Measurements from ENCODE around the gene TMPRSS5.

Gene TMPRSS5

DNA sequence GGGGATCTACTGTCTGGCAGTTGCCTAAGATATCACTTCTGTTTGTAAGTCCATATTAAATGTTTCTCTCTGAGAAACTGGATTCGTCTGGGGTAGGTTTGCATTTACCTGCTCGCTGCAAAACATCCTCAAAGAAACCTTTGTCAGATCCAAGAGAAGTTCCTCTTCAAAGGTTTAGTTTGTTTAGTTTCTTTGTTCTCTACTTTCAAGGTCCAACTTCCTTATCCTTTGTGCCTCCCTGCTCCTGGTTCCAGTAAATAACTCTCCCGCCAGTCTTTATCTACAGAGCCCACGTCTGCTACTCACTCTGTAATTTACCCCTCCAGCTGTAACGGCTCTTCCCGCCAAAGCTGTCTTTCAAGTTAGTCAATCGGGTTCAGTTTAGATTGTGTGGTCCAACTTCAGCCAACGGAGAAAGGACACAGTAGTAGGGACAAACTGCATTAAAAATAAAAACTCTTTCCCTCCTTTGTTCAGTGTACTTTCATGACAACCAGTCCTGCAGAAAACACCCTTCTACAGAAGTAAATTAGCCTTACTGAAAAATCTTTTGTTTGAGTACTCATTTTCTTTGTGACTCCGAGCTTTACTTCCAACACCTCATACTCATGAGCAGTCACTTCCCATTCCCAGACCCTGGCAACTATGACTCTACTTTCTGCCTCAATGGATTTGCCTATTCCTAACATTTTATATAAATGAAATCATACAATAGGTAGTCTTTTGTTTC lies 41.0 kb downstream of the TMPRSS5 start:
- DNase-seq, result no peak

DNA sequence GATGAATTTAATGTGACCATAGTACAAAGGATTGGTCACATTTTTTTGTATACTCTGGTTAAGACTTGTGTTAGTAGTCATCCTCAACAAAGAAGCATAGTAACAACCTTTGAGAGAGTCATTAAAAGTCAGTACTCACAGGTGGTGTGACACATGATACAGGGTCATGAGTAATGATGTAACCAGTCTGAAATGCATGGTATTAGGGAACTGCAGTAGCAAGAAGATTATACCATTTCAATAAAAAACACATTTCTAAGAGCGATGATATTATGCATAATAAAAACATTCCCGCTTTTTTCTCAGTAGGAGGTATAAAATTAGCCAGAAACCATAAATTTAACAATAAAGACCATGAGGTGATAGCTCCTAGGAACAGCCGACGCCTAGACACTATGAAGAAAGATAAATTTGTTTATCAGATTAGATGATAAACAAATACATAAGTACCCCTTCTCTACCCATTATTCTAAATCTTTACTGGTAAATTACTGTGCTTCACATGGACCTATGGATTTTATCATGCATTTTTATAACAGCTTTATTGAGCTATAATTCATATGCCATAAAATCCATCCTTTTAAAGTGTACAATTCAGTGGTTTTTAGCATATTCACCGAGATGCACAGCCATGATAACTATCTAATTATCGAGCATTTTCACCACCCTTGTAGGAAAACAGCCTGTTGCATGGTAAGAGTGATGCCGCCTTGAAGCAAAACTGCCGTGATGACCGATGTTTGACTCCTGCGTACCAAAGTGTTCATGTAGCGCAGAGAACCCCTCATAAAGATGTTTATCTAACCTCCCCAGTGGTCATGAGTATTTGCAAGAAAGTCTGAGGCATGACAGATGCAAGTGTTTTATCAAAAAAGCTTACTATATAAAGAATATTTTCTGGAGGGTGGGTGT lies 41.8 kb downstream of the TMPRSS5 start:
- no peak for DNase-seq

DNA sequence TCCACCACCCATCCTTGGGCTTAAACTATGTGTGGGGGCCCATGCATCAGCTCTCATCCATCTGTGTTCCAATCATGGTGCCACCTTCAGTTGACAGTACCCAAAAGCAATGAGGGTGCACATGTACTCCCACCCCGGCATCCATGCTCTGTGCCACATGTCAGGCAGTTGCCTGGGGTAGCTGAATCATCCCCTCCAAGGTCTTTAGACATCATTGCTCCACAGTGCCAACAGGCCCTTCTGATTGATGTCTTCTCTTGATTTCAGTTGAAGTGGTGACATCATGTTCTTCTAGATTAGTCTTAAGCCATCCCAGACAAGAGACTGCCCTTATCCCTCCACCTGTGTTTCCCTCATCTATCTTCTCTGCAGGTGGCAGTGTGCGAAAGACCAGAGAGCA lies 42.5 kb downstream of the TMPRSS5 start:
- no peak for DNase-seq

DNA sequence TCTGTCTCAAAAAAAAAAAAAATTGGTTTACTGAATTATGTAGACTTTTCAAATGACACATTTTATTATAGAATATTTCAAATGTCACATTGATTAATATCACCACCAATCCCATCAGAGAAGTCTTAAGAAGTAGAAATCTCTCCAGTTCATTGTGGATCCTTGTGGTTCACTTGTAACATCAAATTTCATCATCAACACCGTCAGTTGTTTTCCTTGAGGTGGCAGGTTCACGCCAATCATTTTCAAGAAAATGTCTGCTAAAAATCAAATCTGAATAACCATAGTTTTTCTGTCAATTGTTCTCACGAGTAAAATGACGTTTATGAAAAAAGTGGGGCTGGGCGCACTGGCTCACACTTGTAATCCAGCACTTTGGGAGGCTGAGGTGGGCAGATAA lies 50.3 kb downstream of the TMPRSS5 start:
- DNase-seq, result no peak

DNA sequence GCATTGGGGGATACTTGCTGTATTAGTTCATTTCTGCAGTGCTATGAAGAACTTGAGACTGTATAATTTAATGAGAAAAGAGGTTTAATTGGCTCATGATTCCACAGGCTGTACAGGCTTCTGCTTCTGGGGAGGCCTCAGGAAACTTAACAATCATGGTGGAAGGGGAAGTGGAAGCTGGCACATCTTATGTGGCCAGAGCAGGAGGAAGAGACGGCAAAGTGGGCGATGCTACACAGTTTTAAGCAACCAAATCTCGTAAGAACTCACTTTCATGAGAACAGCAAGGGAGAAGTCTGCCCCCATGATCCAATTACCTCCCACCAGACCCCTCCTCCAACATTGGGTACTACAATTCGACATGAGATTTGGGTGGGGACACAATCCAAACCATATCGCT lies 55.1 kb downstream of the TMPRSS5 start:
- DNase-seq, result no peak

DNA sequence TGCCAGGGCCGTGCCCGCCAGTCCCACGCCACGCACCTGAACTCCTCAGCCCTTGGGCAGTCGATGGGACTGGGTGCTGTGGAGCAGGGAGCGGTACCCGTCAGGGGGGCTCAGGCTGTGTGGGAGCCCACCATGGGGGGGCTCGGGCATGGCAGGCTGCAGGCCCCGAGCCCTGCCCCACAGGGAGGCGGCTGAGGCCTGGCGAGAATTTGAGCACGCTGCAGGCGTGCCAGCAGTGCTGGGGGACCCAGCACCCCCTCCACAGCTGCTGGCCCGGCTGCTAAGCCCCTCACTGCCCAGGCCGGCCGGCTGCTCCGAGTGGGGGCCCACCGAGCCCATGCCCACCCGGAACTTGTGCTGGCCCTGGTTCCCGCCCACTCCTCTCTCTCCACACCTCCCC lies 56.8 kb downstream of the TMPRSS5 start:
- DNase-seq, result no peak

DNA sequence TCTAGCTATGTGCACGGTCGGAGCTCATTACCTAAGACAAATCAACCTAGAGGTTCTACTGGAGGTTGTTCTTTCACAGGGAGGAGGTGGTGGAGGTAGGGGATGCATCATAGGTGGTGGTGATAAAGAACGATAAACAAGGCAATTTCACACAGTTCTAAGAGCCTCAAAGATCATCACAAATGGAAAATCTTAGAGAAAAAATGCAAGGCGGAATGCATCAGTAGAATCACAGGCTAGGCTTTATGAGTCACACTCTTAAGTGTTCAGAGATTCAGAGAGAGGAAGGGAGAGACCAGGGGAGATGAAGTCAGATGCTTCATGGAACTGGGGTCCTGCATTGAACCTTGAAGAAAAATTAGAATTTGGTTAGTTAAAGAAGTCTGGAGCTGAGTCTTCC lies 58.3 kb downstream of the TMPRSS5 start:
- DNase-seq, result no peak

DNA sequence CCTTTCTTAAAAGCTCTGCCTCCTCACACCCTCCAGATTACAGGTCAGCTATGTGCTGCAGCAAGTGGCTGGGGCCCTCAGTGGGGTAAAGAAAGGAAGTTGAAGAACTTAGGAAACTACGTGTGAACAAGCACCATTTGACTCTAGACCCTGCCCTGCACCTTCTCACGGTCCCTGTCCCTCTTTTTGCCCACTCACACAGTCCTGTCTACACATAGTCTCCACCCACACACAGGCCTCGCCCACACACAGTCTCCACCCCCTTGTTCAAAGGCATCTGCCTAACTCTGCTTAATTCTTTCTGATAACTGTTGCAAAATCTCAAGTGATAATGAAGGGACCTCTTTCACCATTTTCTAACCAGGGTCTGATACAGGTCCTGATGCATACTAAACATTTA lies 59.0 kb downstream of the TMPRSS5 start:
- DNase-seq, result no peak

DNA sequence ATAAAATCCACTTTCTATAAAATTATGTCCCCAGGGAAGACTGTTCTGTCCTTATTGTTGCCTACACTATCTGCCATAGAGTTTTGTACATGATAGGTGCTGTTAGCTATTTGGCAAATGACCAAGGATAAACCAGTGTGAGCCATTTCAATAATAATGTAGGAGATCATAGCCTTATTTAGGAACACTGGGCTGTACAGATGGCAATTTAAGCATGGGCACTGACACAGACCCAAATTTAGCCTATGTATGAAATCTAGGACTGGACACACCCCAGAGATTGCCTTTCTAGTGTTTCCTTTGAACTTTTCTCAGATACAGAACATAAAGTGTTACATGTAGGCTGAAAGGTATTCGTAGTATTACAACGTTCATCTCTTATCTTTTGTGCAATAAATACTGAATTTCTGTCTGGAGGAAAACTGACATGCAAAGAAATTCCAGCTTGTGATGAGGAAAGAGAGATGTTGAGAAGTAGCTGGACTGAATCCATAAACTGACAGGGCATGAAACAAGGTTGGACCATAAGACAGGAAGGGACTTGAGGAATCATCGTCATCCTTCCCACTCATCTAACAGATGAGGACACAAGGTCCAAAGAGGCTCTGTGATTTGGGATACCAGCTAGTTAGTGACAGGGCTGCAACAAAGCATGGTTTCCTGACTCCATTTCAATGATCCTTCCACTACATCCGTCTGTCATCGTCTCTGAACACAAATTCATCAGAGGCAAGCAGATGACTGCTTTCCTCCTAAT lies 60.3 kb downstream of the TMPRSS5 start:
- DNase-seq, result no peak

DNA sequence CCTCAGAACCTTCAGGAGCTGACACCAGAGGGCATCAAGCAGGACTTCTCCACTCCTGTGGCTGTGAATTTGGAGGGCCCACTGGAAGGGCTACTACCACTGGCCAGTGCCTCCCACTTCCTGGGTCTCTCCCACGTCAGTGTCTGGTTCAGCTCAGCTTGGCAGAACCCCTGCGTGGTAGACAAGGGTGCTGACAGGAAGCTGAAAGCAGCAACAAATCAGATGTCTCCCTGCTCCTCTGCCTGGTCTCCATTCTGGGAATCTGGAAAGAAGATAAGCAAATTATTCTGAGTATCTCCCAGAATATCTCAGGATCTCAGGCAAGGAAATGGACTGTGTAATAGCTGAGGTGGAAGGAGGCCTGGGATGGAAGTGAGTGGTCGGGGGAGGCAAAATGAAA lies 61.5 kb downstream of the TMPRSS5 start:
- no peak for DNase-seq

DNA sequence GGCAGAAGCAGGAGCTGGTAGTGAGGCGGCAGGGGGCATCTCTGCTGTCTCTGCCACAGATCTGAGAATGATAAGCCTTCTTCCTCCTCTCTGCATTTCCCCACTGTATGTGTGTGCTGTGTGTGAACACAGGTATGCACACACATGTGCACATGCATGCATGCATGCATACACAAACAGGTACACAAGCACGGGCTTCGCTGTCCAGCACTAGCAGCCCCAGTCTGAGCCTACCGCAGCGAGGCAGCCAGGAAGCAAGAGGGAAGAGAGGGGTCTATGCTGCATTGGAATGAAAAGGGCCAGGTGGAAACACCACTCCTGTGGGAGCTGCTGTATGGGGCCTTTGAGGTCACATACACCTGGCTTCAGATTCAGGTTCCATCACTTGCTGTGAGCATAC lies 62.4 kb downstream of the TMPRSS5 start:
- no peak for DNase-seq

DNA sequence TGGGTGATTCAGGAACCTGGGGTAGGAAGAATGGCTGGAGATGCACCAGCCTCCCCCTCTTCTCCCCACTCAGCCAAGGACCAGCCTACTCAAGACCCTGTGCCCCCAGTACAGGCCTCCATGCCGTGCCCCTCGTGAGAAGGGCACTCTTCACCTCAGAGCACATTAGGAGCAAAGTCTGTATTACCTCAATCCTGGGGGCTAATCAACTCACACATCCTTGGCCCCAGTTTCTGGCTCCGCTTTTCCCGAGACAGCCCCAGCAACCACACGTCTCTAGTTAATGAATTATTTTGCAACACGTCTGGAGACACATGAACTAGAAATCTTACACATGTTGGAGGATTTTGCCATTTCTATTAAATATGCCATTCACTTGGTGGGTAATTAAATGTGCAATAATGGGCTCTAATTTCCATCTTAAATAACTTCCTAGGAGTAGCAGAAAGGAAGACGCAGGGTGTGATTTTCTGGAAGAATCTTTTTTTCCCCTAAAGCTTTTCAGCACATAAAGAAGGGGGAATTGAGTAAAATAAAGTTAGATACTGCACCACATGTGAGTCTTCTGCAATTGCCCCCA lies 63.0 kb downstream of the TMPRSS5 start:
- DNase-seq, result no peak

DNA sequence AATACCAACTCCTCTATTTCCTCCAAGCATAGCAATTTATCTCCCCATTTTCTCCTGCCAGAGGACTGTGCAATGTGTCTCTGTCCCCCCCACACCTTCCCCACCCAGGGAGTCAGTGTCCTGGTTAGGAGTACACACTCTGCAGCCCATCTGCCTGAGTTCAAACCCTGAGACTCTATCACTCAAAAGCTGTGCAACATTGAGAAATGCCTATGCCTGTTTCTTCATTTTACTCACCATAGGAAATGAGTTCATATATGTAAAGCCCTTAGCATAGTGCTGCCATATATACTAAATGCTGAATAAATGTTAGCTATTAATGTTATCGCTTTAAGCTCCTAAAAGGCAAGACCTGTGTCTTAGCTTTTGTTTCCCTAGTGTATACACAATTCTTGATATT lies 64.0 kb downstream of the TMPRSS5 start:
- DNase-seq, result no peak

DNA sequence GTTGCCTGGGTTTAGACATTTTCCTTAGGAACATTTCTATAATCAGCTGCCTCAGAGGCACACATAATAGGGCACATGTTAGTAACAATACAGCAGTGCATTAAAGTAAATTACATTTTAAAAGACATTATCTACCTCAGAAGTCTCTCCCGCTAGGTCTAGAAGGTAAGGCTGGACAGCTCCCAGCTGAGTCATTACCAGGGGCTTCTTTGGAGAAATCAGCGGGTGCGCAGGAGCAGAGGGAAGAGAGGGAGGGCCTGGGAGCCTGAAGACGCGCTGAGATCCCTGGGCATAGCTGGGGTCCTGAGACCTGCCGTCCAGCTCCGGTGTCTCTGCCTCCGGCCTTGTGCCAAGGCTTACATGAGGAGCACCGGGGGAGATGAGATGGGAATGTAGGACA lies 67.7 kb downstream of the TMPRSS5 start:
- DNase-seq, result no peak

DNA sequence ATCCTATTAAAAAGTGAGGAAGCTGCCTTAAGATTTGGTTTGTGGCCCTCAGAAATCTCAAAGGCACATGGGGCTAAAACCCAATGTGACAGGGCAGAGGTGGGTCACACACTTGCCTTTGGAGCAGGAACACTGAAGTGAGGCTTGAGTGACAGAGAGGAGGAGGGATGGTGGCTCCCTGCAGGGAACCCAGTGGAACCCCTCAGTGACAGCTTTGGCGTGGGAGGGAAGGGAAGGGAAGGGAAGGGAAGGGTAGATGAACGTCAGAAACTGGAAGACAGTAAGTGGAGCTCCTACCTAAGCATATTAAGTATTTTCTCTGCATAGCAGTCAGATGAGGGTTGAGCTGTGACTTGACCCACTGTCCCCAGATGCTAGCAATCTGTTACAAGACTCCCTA lies 68.5 kb downstream of the TMPRSS5 start:
- DNase-seq, result no peak

All from activated CD4-positive, CD25-positive, alpha-beta regulatory T cell (primary cell).